Keratinocyte (primary cell): ENCODE data around the gene STK40. TPM values are rescaled to one million over a fixed set of nuclear protein-coding genes. Genes with fewer than 3 reads are reported as not detected.

Experiments used
- DNase-seq: peaks from one replicate; pipeline ENCODE4 v3.0.0-alpha.2; 2011; ENCODE audit warnings: low read depth, missing footprints, low spot score
- FAIRE-seq: peaks from 2 replicates; lab custom pipeline; 2011; peaks lifted over from hg19 to GRCh38; lab: Jason Lieb, UNC
- H2AFZ ChIP-seq: 2 replicates; pipeline ENCODE4 v1.6.0; 2012; ENCODE audit warnings: low read length, control low read depth, inconsistent platforms; ENCODE audit not compliant: control insufficient read depth
- H3K27ac ChIP-seq: 2 replicates; pipeline ENCODE4 v1.5.1; 2011; ENCODE audit warnings: low read length; ENCODE audit not compliant: control insufficient read depth, insufficient read depth
- H3K27me3 ChIP-seq: 3 replicates; pipeline ENCODE4 v1.6.0; 2011; ENCODE audit warnings: low read length; ENCODE audit not compliant: control insufficient read depth, insufficient read depth; ENCODE audit errors: extremely low read depth
- H3K36me3 ChIP-seq, 2 experiments: 2 replicates in 1 of 2; 3 replicates in 1 of 2; pipeline ENCODE4 v1.5.1; 2011; ENCODE audit warnings: low read length in 2 of 2, mild to moderate bottlenecking in 1 of 2; ENCODE audit not compliant: control insufficient read depth in 2 of 2, insufficient read depth in 2 of 2; ENCODE audit errors: extremely low read depth in 1 of 2
- H3K4me1 ChIP-seq: 3 replicates; pipeline ENCODE4 v1.5.1; 2011; ENCODE audit warnings: low read length; ENCODE audit not compliant: control insufficient read depth, insufficient read depth; ENCODE audit errors: extremely low read depth
- H3K4me2 ChIP-seq: 3 replicates; pipeline ENCODE4 v1.6.0; 2011; ENCODE audit warnings: low read depth, low read length; ENCODE audit not compliant: control insufficient read depth, insufficient read depth; ENCODE audit errors: extremely low read depth
- H3K4me3 ChIP-seq, 3 experiments: fragments of 200-600 bp in 1 of 3; sonication (generic) in 1 of 3; 2 replicates in 2 of 3; 3 replicates in 1 of 3; pipeline ENCODE4 v1.5.1; 2011 to 2016; ENCODE audit warnings: low read length in 3 of 3, mild to moderate bottlenecking in 3 of 3, control low read depth in 2 of 3, inconsistent platforms in 1 of 3, low read depth in 1 of 3, mixed read lengths in 1 of 3, mixed run types in 1 of 3, moderate library complexity in 1 of 3; ENCODE audit not compliant: control insufficient read depth in 2 of 3, insufficient read depth in 2 of 3; ENCODE audit errors: extremely low read depth in 1 of 3
- H3K79me2 ChIP-seq: 2 replicates; pipeline ENCODE4 v1.6.0; 2012; ENCODE audit warnings: low read length; ENCODE audit not compliant: control insufficient read depth, insufficient read depth
- H3K9ac ChIP-seq: 3 replicates; pipeline ENCODE4 v1.6.0; 2011; ENCODE audit warnings: low read length; ENCODE audit not compliant: control insufficient read depth, insufficient read depth; ENCODE audit errors: extremely low read depth
- H3K9me1 ChIP-seq: 3 replicates; pipeline ENCODE4 v1.6.0; 2011; ENCODE audit warnings: low read length; ENCODE audit not compliant: control insufficient read depth, insufficient read depth; ENCODE audit errors: extremely low read depth
- H3K9me3 ChIP-seq: 2 replicates; pipeline ENCODE4 v1.5.1; 2012; ENCODE audit warnings: low read depth, low read length; ENCODE audit not compliant: control insufficient read depth
- H4K20me1 ChIP-seq: 3 replicates; pipeline ENCODE4 v1.6.0; 2011; ENCODE audit warnings: low read length; ENCODE audit not compliant: control insufficient read depth, insufficient read depth; ENCODE audit errors: extremely low read depth
- CTCF ChIP-seq, 3 experiments: IDR thresholded peaks in 1 of 3; conservative IDR thresholded peaks in 1 of 3; optimal IDR thresholded peaks in 1 of 3; 2 replicates in 2 of 3; 3 replicates in 1 of 3; pipeline versions ENCODE3 to v1.5.1; 2011; ENCODE audit warnings: low read length in 3 of 3, mild to moderate bottlenecking in 3 of 3, moderate library complexity in 2 of 3, control low read depth in 1 of 3, inconsistent platforms in 1 of 3; ENCODE audit not compliant: insufficient read depth in 2 of 3; ENCODE audit errors: extremely low read depth in 1 of 3
- EZH2 ChIP-seq: IDR thresholded peaks from one replicate; pipeline ENCODE4 v1.6.1; 2012; ENCODE audit warnings: inconsistent platforms, mild to moderate bottlenecking, low read length, moderate library complexity
- dilution Hi-C: fragments of 300-500 bp; cut with MboI; formaldehyde crosslinking; loops from one replicate; pipeline ENCODE4 v1.7.0; 2020; ENCODE audit warnings: low sequenced_read_pairs; ENCODE audit not compliant: extremely low pct_ligation_motif_present
- polyA plus RNA-seq, 5 experiments: library from polyadenylated mRNA; depleted of rRNA in 3 of 5; stranded (reverse) in 3 of 5; stranded (forward) in 1 of 5; unstranded in 1 of 5; fragments of >200 nt; gene quantifications; 1 replicate in 1 of 5; 2 replicates in 3 of 5; 3 replicates in 1 of 5; pipeline versions ENCODE4 v1.2.1 to v1.2.3, GENCODE V29; 2011 to 2012; ENCODE audit warnings: missing spikeins in 2 of 5, low read depth in 1 of 5, low replicate concordance in 1 of 5

STK40 gene
- polyA plus RNA-seq, 1 donor (not counting 4 experiments of a cell fraction or from before 2014, with no cell fraction given) = 10.4 TPM

DNA sequence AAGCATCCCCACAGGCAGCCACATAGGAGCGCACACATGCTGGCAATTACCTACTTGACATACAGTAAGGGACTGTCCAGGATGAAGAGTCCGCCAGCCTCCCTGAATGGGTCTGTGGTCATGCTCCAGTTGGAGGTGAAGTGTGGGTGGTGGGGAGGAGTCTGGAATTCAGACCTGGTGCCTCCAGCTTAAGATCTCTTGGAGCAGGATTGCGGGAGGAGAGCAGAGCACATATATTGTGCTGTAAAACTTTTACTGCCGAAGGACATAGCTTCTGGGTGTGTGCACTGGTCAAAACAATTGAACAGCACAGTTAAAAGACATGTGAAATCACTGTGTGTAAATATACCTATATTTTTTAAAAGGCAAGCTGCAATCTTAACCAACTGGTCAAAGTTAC, 17.9 kb downstream of the STK40 start:
- H3K4me2 ChIP-seq = no peak overlapping the region
- no peak overlapping the region for H3K9ac ChIP-seq
- no peak overlapping the region for H3K4me3 ChIP-seq
- DNase-seq = no peak
- no peak overlapping the region for H2AFZ ChIP-seq
- no peaks in the 10 kb centered on the region for H3K9me3 ChIP-seq
- dilution Hi-C loops = no loop called here
- H3K9me1 ChIP-seq = no peaks in the 10 kb centered on the region
- no peak overlapping the region for H3K27ac ChIP-seq
- H3K4me1 ChIP-seq = peaks cover 13% of the 10 kb centered on the region
- TF ChIP-seq EZH2 = no peak
- TF ChIP-seq CTCF (optimal IDR thresholded peaks at IDR 0.05 in 1 of 3, IDR thresholded peaks at IDR 0.05 in 1 of 3, conservative IDR thresholded peaks at IDR 0.05 in 1 of 3; ENCODE audit: extremely low read depth in 1 of 3, insufficient read depth in 2 of 3, low read length in 3 of 3) = no peak
- peaks cover 3% of the 10 kb centered on the region for H4K20me1 ChIP-seq
- peaks cover 19 to 22% of the 10 kb centered on the region in 2 experiments for H3K36me3 ChIP-seq
- FAIRE-seq = no peak
- peaks cover 42% of the 10 kb centered on the region for H3K79me2 ChIP-seq
- H3K27me3 ChIP-seq = no peaks in the 10 kb centered on the region

DNA sequence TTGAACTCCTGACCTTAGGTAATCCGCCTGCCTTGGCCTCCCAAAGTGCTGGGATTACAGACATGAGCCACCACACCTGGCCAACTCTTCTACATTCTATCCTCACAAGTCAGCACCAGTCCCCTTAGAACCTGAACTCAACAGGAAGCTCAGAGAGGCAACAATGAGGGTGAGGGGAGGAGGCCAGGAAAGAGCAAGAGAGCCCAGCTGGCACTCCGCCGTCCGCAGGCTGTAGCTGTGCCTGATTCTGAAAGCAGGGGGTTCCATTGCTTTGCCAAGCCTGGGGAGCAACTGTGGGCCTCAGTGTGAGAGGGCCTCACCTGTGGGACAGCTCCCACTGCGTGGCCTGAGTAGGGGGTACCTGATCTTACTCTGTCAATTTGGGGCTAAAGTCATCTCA, 18.7 kb downstream of the STK40 start:
- H3K4me2 ChIP-seq = no peak overlapping the region
- H3K4me1 ChIP-seq = peaks cover 6% of the 10 kb centered on the region
- H3K79me2 ChIP-seq = peaks cover 40% of the 10 kb centered on the region
- no peak for FAIRE-seq
- dilution Hi-C loops = no loop called here
- H3K9me3 ChIP-seq = no peaks in the 10 kb centered on the region
- no peak overlapping the region for H3K9ac ChIP-seq
- H3K27ac ChIP-seq = no peak overlapping the region
- peaks cover 3% of the 10 kb centered on the region for H4K20me1 ChIP-seq
- no peak overlapping the region for H3K4me3 ChIP-seq
- DNase-seq = no peak
- peaks cover 20 to 26% of the 10 kb centered on the region in 2 experiments for H3K36me3 ChIP-seq
- H3K9me1 ChIP-seq = peaks cover 2% of the 10 kb centered on the region
- no peak overlapping the region for H2AFZ ChIP-seq
- no peaks in the 10 kb centered on the region for H3K27me3 ChIP-seq
- TF ChIP-seq EZH2 = no peak
- no peak for TF ChIP-seq CTCF (optimal IDR thresholded peaks at IDR 0.05 in 1 of 3, IDR thresholded peaks at IDR 0.05 in 1 of 3, conservative IDR thresholded peaks at IDR 0.05 in 1 of 3; ENCODE audit: extremely low read depth in 1 of 3, insufficient read depth in 2 of 3, low read length in 3 of 3)
